Endometrium (tissue), 2 donors: ENCODE data around the gene SULT2B1.

ENCODE experiments used
- FAIRE-seq: peaks from 2 replicates; lab custom pipeline; 2012; peaks lifted over from hg19 to GRCh38; lab: Jason Lieb, UNC
- donor health status: control.
- donor health status: control.

The SULT2B1 gene

GRCh38 chr19:48600679-48601417 is 48.9 kb downstream of the SULT2B1 start:
- FAIRE-seq = no peak

- no peak for FAIRE-seq
These were observed 51.0 kb downstream of the SULT2B1 start for GRCh38 chr19:48603001-48603400.

- FAIRE-seq = no peak
These were observed 51.5 kb downstream of the SULT2B1 start for GRCh38 chr19:48603449-48603848.

GRCh38 chr19:48603850-48604249 is 51.9 kb downstream of the SULT2B1 start:
- no peak for FAIRE-seq

GRCh38 chr19:48606463-48607358 is 54.7 kb downstream of the SULT2B1 start, which contains the start of gene SPACA4:
Gene SPACA4 (plus strand): TSS chr19:48606742. CDS start chr19:48606979, 237 bp downstream.
- FAIRE-seq = no peak

GRCh38 chr19:48607359-48607755 is 55.4 kb downstream of the SULT2B1 start:
- FAIRE-seq = no peak

- no peak for FAIRE-seq
These were observed 56.9 kb downstream of the SULT2B1 start for GRCh38 chr19:48608798-48609263.

- FAIRE-seq = no peak
These were observed 57.7 kb downstream of the SULT2B1 start for GRCh38 chr19:48609571-48610108.

GRCh38 chr19:48611872-48612271 is 59.9 kb downstream of the SULT2B1 start:
- no peak for FAIRE-seq

- no peak for FAIRE-seq
These were observed 61.3 kb downstream of the SULT2B1 start for GRCh38 chr19:48613024-48613851.

GRCh38 chr19:48613852-48614435 is 62.0 kb downstream of the SULT2B1 start:
- FAIRE-seq = no peak

- FAIRE-seq = no peak
These were observed 62.7 kb downstream of the SULT2B1 start, which contains the start of gene FAM83E for GRCh38 chr19:48614436-48615230. Gene FAM83E (minus strand): TSS chr19:48615076. CDS start chr19:48613372, 1,704 bp downstream.

- no peak for FAIRE-seq
These were observed 63.5 kb downstream of the SULT2B1 start for GRCh38 chr19:48615231-48616040.

GRCh38 chr19:48616041-48616436 is 64.1 kb downstream of the SULT2B1 start:
- no peak for FAIRE-seq

GRCh38 chr19:48616491-48617056 is 64.6 kb downstream of the SULT2B1 start:
- no peak for FAIRE-seq

GRCh38 chr19:48617146-48617937 is 65.4 kb downstream of the SULT2B1 start:
- FAIRE-seq = no peak

- no peak for FAIRE-seq
These were observed 66.4 kb downstream of the SULT2B1 start for GRCh38 chr19:48618278-48618915.
